Epithelial cell of proximal tubule (primary cell): Measurements from ENCODE around the gene FHAD1. TPM values are rescaled to one million over a fixed set of nuclear protein-coding genes. Genes with fewer than 3 reads are reported as not detected.

ENCODE experiments used
- DNase-seq: peaks from one replicate; pipeline ENCODE4 v3.0.0-alpha.2; 2011; ENCODE audit warnings: low read depth
- H3K4me3 ChIP-seq: 2 replicates; pipeline ENCODE4 v1.5.1; 2011; ENCODE audit warnings: low read depth, mild to moderate bottlenecking, low read length
- total RNA-seq: library from RNA; depleted of rRNA; stranded (reverse); fragments of >200 nt; gene quantifications from 2 replicates; pipeline ENCODE4 v1.2.3, GENCODE V29; 2015
- TF ChIP-seq, protein P1 (sequence below): conservative IDR thresholded peaks from 2 replicates; pipeline ENCODE4 v1.5.1; 2012; ENCODE audit warnings: low read depth, mild to moderate bottlenecking, low read length

The FHAD1 gene
- total RNA-seq, 1 donor from 2014 or later, result 0.35 TPM

- DNase-seq, result no peak
- no peak overlapping the region for H3K4me3 ChIP-seq
- TF ChIP-seq, protein P1, sequence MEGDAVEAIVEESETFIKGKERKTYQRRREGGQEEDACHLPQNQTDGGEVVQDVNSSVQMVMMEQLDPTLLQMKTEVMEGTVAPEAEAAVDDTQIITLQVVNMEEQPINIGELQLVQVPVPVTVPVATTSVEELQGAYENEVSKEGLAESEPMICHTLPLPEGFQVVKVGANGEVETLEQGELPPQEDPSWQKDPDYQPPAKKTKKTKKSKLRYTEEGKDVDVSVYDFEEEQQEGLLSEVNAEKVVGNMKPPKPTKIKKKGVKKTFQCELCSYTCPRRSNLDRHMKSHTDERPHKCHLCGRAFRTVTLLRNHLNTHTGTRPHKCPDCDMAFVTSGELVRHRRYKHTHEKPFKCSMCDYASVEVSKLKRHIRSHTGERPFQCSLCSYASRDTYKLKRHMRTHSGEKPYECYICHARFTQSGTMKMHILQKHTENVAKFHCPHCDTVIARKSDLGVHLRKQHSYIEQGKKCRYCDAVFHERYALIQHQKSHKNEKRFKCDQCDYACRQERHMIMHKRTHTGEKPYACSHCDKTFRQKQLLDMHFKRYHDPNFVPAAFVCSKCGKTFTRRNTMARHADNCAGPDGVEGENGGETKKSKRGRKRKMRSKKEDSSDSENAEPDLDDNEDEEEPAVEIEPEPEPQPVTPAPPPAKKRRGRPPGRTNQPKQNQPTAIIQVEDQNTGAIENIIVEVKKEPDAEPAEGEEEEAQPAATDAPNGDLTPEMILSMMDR, result no peak
Measured at GRCh38 chr1:15205586-15206346, 41.3 kb upstream of the FHAD1 start.

- TF ChIP-seq, protein P1, result no peak
- DNase-seq, result no peak
- no peak overlapping the region for H3K4me3 ChIP-seq
Measured at GRCh38 chr1:15206418-15207030, 40.5 kb upstream of the FHAD1 start.

GRCh38 chr1:15207031-15207828 is 39.8 kb upstream of the FHAD1 start:
- no peak for DNase-seq
- TF ChIP-seq, protein P1, result no peak
- H3K4me3 ChIP-seq, result no peak overlapping the region

DNA sequence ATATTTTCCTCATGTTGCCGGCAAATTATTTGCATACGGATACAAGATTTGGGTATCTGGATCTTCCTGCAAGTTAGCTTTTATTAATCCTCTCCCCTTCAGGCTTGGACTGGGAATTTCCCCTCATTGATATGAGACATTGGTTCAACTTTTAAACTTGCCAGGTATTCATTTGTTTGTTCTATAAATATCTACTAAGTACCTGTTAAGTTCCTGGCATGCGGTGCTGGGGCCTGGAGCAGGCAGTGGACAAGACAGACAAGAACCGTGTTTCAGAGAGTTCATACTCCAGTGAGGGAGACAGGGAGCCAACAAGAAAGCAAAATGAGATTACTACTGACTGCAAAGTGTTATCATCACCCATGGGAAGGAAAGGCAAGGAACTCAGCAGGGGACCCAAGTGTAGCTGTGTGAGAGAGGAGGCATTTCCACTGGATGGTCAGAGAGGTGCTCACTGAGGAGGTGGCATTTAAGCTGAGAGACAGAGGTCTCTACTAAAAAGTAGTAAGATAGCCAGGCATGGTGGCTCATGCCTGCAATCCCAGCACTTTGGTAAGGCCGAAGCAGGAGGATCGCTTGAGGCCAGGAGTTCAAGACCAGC is 39.1 kb upstream of the FHAD1 start:
- DNase-seq, result no peak
- H3K4me3 ChIP-seq, result no peak overlapping the region
- TF ChIP-seq, protein P1, result no peak

DNA sequence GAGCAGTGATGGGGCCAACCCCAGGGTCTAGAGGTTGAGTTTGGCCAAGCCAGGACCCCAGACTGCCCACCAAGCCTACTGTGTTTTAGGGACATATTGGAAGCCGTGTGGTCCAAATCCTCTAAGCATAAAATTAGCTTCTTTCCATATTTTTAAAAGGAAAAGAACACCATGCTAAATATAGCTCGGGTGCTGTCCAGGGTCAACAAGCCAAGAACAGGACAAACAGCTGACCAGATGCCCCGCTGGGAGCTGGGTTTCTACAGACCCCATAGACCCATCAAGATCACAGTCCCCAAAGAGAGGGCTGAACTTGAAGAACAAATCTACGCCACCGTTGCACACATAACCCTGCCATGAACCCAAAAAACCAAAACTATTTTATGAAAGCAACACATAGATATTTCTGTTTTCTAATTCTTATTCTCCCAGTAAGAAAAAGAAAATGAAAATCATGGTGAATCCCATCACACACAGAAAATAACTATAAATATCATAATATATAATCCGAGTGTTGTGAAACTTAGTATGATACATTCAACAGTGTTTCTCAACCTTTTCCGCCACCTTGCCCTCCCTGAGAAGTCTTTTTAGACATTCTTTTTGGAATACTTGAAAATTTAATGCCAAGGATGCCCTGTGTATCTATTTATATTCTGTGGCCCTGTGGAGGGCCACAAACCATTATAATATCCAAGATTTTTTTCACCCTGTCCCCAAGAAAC is 36.2 kb upstream of the FHAD1 start:
- DNase-seq, result no peak
- TF ChIP-seq, protein P1, result no peak
- no peak overlapping the region for H3K4me3 ChIP-seq

- no peak for DNase-seq
- H3K4me3 ChIP-seq, result no peak overlapping the region
- TF ChIP-seq, protein P1, result no peak
Measured at GRCh38 chr1:15211424-15211823, 35.6 kb upstream of the FHAD1 start.
